Type B pancreatic cell (in vitro differentiated cells): ENCODE results near the gene KRT71. TPM values are rescaled to one million over a fixed set of nuclear protein-coding genes. Genes with fewer than 3 reads are reported as not detected.

Experiments used
- DNase-seq: peaks from one replicate; pipeline ENCODE4 v3.0.0; 2021; ENCODE audit warnings: mixed read lengths; ENCODE audit not compliant: unreplicated experiment; ENCODE audit errors: extremely low spot score
- H3K27ac Mint-ChIP-seq: 2 replicates; pipeline ENCODE4 v1.8.0; 2021; ENCODE audit warnings: mild to moderate bottlenecking, mixed read lengths
- H3K27me3 Mint-ChIP-seq: 2 replicates; pipeline ENCODE4 v1.8.0; 2021; ENCODE audit warnings: mixed read lengths
- H3K36me3 Mint-ChIP-seq: 2 replicates; pipeline ENCODE4 v1.8.0; 2021; ENCODE audit warnings: mixed read lengths
- H3K4me1 Mint-ChIP-seq: one replicate; pipeline ENCODE4 v1.8.0; 2021; ENCODE audit warnings: mixed read lengths; ENCODE audit not compliant: unreplicated experiment
- H3K4me3 Mint-ChIP-seq: 2 replicates; pipeline ENCODE4 v1.8.0; 2021; ENCODE audit warnings: mild to moderate bottlenecking, mixed read lengths
- H3K9me3 Mint-ChIP-seq: 2 replicates; pipeline ENCODE4 v1.8.0; 2021; ENCODE audit warnings: mixed read lengths
- total RNA-seq: library from RNA; stranded (reverse); gene quantifications from 2 replicates; pipeline ENCODE4 v1.2.1, GENCODE V29; 2021; ENCODE audit warnings: low replicate concordance
- TF ChIP-seq, protein P1 (sequence below): fragments of 200-600 bp; sonication (generic); conservative IDR thresholded peaks from 2 replicates; pipeline ENCODE4 v1.5.0; 2021; ENCODE audit warnings: antibody characterized with exemption, mild to moderate bottlenecking

KRT71 gene
- total RNA-seq, 1 donor from 2014 or later: not detected

DNA sequence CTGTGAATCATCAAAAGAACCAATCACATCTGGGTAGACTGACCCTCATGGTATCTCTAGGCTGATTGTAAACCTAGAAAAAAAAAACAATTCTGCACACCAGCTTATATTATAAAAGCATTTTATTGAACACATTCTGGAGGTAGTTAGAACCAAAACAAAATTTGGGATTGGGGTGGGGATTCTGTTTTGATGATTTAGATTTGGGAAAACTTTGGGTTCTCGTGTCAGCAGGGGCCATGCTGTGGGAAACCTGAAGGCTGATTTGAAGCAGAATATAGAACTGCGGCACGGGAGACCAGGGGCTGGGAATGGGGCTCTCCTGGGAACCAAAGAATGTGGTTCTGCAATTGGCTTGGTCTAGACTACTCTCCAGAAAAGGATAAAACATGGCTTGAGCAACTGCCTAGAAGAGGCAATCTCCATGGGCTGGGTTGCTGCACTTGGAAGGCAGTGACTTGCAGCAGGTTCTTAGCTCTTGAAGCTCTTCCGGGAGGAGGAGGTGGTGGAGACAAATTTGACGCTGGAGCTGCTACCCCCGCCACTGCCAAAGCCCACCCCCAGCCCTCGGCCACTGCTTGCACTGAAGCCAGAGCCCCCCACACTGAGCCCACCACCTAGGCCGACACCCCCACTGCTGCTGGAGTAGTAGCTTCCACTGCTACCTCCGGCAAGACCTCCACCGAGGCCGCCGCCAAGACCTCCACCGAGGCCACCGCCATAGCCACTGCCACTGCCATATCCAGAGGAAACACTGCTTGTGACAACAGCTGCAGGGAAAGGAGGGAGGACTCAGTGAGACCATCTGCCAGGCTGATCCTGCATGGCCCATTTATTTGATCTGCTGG is 38.2 kb downstream of the KRT71 start:
- H3K4me1 Mint-ChIP-seq: no peaks in the 10 kb centered on the region
- no peaks in the 10 kb centered on the region for H3K36me3 Mint-ChIP-seq
- H3K9me3 Mint-ChIP-seq: peaks cover 7% of the 10 kb centered on the region
- H3K27me3 Mint-ChIP-seq: peaks cover 15% of the 10 kb centered on the region
- DNase-seq: no peak
- TF ChIP-seq, protein P1, sequence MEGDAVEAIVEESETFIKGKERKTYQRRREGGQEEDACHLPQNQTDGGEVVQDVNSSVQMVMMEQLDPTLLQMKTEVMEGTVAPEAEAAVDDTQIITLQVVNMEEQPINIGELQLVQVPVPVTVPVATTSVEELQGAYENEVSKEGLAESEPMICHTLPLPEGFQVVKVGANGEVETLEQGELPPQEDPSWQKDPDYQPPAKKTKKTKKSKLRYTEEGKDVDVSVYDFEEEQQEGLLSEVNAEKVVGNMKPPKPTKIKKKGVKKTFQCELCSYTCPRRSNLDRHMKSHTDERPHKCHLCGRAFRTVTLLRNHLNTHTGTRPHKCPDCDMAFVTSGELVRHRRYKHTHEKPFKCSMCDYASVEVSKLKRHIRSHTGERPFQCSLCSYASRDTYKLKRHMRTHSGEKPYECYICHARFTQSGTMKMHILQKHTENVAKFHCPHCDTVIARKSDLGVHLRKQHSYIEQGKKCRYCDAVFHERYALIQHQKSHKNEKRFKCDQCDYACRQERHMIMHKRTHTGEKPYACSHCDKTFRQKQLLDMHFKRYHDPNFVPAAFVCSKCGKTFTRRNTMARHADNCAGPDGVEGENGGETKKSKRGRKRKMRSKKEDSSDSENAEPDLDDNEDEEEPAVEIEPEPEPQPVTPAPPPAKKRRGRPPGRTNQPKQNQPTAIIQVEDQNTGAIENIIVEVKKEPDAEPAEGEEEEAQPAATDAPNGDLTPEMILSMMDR: no peak
- no peak overlapping the region for H3K4me3 Mint-ChIP-seq
- no peak overlapping the region for H3K27ac Mint-ChIP-seq

DNA sequence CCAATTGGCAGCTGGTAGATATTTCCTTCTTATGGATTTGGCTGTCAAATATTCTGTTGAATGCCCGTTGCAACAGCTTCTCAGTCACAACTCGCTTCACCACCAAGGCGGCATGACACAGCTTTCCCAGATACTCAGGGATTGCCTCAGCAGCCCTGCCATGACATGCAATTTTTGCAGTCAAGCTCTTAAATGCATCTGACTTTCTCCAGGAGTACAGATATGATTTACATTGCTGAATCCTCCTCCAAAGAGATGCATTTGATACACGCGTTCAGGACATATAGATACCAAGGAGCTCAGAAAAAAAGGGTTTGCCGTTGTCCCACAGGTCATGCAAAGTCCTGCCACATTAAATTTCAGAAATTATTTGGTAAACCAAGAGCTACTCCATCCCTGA is 39.2 kb downstream of the KRT71 start:
- Mint-ChIP-seq H3K4me1 (no peaks in the 10 kb centered on the region), H3K27me3 (peaks cover 9% of the 10 kb centered on the region), H3K36me3 (no peaks in the 10 kb centered on the region), H3K27ac (no peak overlapping the region), H3K4me3 (no peak overlapping the region), H3K9me3 (peaks cover 7% of the 10 kb centered on the region)
- no peak for DNase-seq
- TF ChIP-seq, protein P1: no peak

DNA sequence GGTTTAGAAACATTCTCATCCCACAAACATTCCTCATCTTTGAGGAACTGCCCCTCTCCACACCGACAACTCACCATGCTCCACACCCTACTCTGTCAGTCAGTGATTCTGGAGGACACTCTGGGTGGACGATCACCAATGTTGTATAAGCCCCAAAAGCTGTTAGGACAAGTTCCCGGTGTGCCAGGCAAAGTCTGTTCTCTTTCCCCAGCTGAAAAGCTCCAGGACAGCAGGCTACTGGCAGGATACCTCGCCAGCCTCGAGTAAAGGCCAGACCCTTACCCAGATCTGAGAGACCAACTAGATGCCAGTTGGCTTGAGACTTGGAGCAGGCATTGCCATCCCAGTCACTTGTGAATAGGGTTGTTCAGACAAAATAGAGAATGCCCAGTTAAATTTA is 44.7 kb downstream of the KRT71 start:
- TF ChIP-seq, protein P1: no peak
- H3K27me3 Mint-ChIP-seq: peaks cover 13% of the 10 kb centered on the region
- no peak overlapping the region for H3K27ac Mint-ChIP-seq
- peaks cover 7% of the 10 kb centered on the region for H3K9me3 Mint-ChIP-seq
- H3K4me3 Mint-ChIP-seq: no peak overlapping the region
- DNase-seq: no peak
- no peaks in the 10 kb centered on the region for H3K36me3 Mint-ChIP-seq
- no peaks in the 10 kb centered on the region for H3K4me1 Mint-ChIP-seq

DNA sequence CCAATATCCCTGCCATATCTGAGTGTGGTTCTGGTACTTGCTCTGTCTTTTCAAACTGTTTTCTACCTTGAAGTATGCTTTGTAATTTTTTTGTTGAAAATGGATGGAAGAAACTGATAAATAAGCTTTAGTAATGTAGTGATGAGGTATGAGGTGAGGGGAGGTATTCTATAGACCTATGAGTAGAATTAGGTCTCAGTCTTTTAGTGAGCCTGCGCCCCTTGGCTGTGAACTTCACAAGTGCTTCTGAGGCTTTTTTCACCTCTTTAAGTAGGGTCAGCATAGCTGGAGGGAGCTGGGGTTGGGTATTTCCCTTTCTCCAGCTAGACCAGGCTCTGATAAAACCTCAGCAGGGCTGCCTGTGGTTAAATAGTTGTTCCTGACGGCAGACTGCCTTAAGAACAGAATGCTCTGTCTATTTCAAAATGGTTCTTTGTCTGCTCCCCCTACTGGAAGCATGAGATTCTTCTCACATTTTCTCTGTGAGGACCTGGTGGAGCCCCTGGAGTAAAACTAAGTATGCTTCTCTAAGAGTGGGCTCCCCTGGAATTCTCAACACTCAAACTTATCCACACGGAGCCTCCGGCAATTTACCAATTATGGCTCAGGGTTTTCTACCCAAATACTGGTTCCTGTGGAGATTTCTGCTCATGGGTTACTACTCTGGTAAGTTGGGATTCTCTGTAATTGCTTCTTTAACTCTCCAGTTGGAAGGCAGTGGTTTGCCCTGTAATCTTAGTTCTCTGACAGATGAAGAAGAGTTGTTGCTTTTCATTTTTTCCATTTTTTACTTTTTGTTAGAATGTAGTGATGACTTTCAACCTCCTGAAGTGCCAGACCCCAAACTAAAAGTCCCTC is 45.9 kb downstream of the KRT71 start:
- Mint-ChIP-seq H3K27me3 (peaks cover 13% of the 10 kb centered on the region), H3K36me3 (no peaks in the 10 kb centered on the region), H3K4me1 (no peaks in the 10 kb centered on the region), H3K27ac (no peak overlapping the region), H3K4me3 (no peak overlapping the region), H3K9me3 (peaks cover 7% of the 10 kb centered on the region)
- no peak for DNase-seq
- TF ChIP-seq, protein P1: peak; percentile 74

DNA sequence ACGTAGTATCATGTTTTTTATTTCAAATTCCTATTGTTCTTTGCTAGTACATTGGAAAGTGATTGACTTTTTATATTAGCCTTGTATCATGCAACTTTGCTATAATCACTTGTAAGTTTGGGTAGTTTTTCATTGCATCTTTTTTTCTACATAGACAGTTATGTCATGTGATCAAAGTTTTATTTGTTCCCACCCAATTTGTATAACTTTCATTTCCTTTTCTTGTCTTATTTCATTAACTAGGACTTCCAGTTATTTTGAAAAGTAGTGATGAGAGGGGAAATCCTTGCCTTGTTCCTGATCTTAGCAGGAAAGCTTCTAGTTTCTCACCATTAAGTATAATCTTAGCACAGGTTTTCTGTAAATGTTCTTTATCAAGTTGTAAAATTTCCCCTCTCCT is 50.1 kb downstream of the KRT71 start:
- Mint-ChIP-seq H3K4me1 (no peaks in the 10 kb centered on the region), H3K27ac (no peak overlapping the region), H3K36me3 (no peaks in the 10 kb centered on the region), H3K9me3 (peaks cover 4% of the 10 kb centered on the region), H3K4me3 (no peak overlapping the region), H3K27me3 (peaks cover 18% of the 10 kb centered on the region)
- TF ChIP-seq, protein P1: no peak
- no peak for DNase-seq
